GM06990 (cell line): ENCODE data around the gene CHST14.

Experiments
- DNase-seq: peaks from one replicate; pipeline ENCODE4 v3.0.0-alpha.2; 2011; ENCODE audit not compliant: insufficient read length; ENCODE audit errors: extremely low read depth
- H3K27me3 ChIP-seq: replicated peaks from 2 replicates; pipeline ENCODE4 v1.6.0; 2011; ENCODE audit warnings: low read length; ENCODE audit not compliant: control insufficient read depth, insufficient read depth
- H3K36me3 ChIP-seq: 2 replicates; pipeline ENCODE4 v1.5.1; 2011; ENCODE audit warnings: low read length; ENCODE audit not compliant: control insufficient read depth, insufficient read depth
- H3K4me3 ChIP-seq: replicated peaks from 2 replicates; pipeline ENCODE4 v1.5.1; 2011; ENCODE audit warnings: low read depth, mild to moderate bottlenecking, control low read depth, low read length
- CTCF ChIP-seq: IDR thresholded peaks from 2 replicates; pipeline ENCODE4 v1.5.1; 2011; ENCODE audit warnings: low read length, control low read depth, mild to moderate bottlenecking, inconsistent platforms; ENCODE audit not compliant: insufficient read depth, poor library complexity, severe bottlenecking

Gene CHST14

GRCh38 chr15:40498418-40498817, 27.6 kb downstream of the CHST14 start:
- Histone ChIP-seq H3K36me3 (no peaks in the 10 kb centered on the region), H3K27me3 (no peaks in the 10 kb centered on the region), H3K4me3 (no peak overlapping the region)
- DNase-seq = no peak
- TF ChIP-seq CTCF = no peak

DNA sequence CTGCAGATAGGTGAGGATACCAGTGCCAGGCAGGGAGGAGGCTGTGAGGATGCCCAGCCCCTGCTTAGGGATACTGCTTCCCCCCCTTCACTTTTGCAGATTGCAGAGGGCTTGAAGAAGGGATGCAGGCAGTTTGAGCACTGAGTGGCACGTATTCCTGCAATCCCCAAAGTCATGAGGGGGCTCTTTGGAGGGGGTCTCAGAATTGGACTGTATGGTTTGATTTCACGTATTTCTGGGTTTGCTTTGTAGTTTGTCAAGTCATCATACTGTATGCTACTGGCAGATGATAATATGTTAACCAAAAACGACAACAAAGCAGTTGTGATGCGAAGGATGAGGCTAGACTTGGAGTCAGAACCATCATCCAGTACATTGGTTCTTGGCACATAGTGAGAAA, 28.1 kb downstream of the CHST14 start:
- no peak for DNase-seq
- no peaks in the 10 kb centered on the region for H3K27me3 ChIP-seq
- no peak overlapping the region for H3K4me3 ChIP-seq
- no peaks in the 10 kb centered on the region for H3K36me3 ChIP-seq
- TF ChIP-seq CTCF = no peak

DNA sequence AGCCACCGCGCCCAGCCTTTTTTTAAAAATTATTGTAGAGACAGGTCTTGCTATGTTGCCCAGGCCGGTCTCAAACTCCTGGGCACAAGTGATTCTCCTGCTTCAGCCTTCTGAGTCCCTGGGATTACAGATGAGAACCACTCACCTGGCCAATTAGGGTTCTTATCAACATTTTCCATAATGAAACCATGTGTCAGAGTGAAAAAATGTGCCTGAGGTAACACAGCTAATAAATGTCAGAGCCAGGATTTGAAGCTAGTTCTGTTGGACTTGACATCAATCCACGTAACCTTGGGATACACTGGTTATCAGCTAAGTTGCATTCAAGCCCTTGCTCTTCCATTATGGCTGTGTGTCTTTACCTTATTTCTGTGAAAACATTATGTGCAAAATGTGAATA, 29.1 kb downstream of the CHST14 start:
- Histone ChIP-seq H3K4me3 (no peak overlapping the region), H3K36me3 (no peaks in the 10 kb centered on the region), H3K27me3 (no peaks in the 10 kb centered on the region)
- no peak for TF ChIP-seq CTCF
- no peak for DNase-seq

- DNase-seq = no peak
- no peak for TF ChIP-seq CTCF
- Histone ChIP-seq H3K4me3 (no peak overlapping the region), H3K36me3 (no peaks in the 10 kb centered on the region), H3K27me3 (no peaks in the 10 kb centered on the region)
These were observed 30.0 kb downstream of the CHST14 start for GRCh38 chr15:40500568-40501330.

DNA sequence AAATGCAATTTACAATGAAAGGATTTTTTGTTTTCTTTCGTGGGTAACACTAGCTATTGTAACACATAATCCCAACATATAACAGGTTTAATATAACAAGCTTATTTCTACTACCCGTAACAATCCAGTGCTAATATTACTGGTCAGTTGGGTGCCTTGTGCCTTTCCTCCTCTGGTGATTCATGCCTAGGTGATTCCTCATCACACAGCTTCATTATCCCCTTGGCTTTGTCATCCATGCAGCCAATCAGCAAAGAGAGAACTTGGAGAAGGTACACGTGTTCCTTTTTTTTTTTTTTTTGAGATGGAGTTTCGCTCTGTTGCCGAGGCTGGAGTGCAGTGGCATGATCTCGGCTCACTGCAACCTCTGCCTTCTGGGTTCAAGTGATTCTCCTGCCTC, 30.7 kb downstream of the CHST14 start:
- Histone ChIP-seq H3K27me3 (no peaks in the 10 kb centered on the region), H3K36me3 (no peaks in the 10 kb centered on the region), H3K4me3 (no peak overlapping the region)
- TF ChIP-seq CTCF = no peak
- DNase-seq = no peak
